Measurements from ENCODE around the gene PKHD1. TPM values are rescaled to one million over a fixed set of nuclear protein-coding genes. Genes with fewer than 3 reads are reported as not detected.
A peak's percentile ranks its signal among the peaks of the same experiment; 100 is the strongest.

Gene PKHD1
- total RNA-seq, 1 experiment from 2014 or later, result 0.09 TPM

- H3T11ph ChIP-seq (ENCODE audit: low read length), result no peak overlapping the region
- no peak overlapping the region for H4K5ac ChIP-seq (ENCODE audit: insufficient read length, low read depth, low read length)
- H3K9me3 Mint-ChIP-seq, result peaks cover 2 to 3% of the 10 kb centered on the region in 2 experiments; a peak in 2 of 5 replicates
- no peaks in the 10 kb centered on the region for H3K36me3 Mint-ChIP-seq (ENCODE audit: insufficient read depth in 1 of 3, low read depth in 3 of 3)
- peaks cover 3% of the 10 kb centered on the region for H4K20me1 ChIP-seq (ENCODE audit: control insufficient read depth, insufficient read depth, insufficient read length)
- no CpG with 5 or more reads among the region's 3 CpGs for WGBS (ENCODE audit: extremely low coverage, insufficient read length, low lambda C conversion rate)
- H2BK5ac ChIP-seq (ENCODE audit: insufficient read length, low read length), result no peak overlapping the region
- no peak overlapping the region for H3K18ac ChIP-seq (ENCODE audit: insufficient read length, low read depth, low read length)
- TF ChIP-seq CTCF (conservative IDR thresholded peaks at IDR 0.05), result peak; percentile 61
- no peaks in the 10 kb centered on the region for H3K23me2 ChIP-seq (ENCODE audit: insufficient read length, low read depth, low read length, poor library complexity, severe bottlenecking)
- H2AFZ ChIP-seq (ENCODE audit: low read length), result no peak overlapping the region
- no peak for DNase-seq
- H2BK12ac ChIP-seq (ENCODE audit: insufficient read length, low read depth, low read length), result no peak overlapping the region
- H3K27ac ChIP-seq (ENCODE audit: insufficient read length, low read depth, low read length), result no peak overlapping the region
- H3K14ac ChIP-seq (ENCODE audit: insufficient read depth, low read length), result no peak overlapping the region
- H3K27me3 Mint-ChIP-seq (ENCODE audit: low read depth), result no peaks in the 10 kb centered on the region; the same call in 1 of the 2 replicates
- no peak overlapping the region for H2BK15ac ChIP-seq (ENCODE audit: low read depth, low read length)
- peaks cover 4% of the 10 kb centered on the region; the same call in 1 of the 2 replicates for H3K4me1 ChIP-seq (ENCODE audit: insufficient read depth, low read length)
- H3K27me3 ChIP-seq (ENCODE audit: insufficient read depth, low read length), result no peaks in the 10 kb centered on the region
- H4K91ac ChIP-seq (ENCODE audit: insufficient read length, low read depth, low read length), result no peak overlapping the region
- no peak overlapping the region for H3K4me3 Mint-ChIP-seq
- H2AK5ac ChIP-seq (ENCODE audit: insufficient read length, low read length), result no peak overlapping the region
- H3K9me3 ChIP-seq (ENCODE audit: control insufficient read depth, low read depth, low read length), result no peaks in the 10 kb centered on the region
- no peak overlapping the region for H4K8ac ChIP-seq (replicated peaks; ENCODE audit: insufficient read length, low read depth, low read length)
- H2BK20ac ChIP-seq (ENCODE audit: low read depth, low read length, poor library complexity, severe bottlenecking), result no peak overlapping the region
- H2BK120ac ChIP-seq (ENCODE audit: low read depth, low read length, poor library complexity, severe bottlenecking), result no peak overlapping the region
- H3K79me1 ChIP-seq (ENCODE audit: insufficient read depth, low read depth, low read length, poor library complexity, severe bottlenecking), result no peaks in the 10 kb centered on the region
- H3K9ac ChIP-seq (ENCODE audit: extremely low read depth, insufficient read length, low read length), result no peak overlapping the region
- H3K4me2 ChIP-seq (ENCODE audit: insufficient read depth, insufficient read length, low read length), result no peak overlapping the region
- H3K79me2 ChIP-seq (ENCODE audit: insufficient read depth, low read length), result no peaks in the 10 kb centered on the region
- H3K27ac Mint-ChIP-seq, result no peak overlapping the region
- peaks cover 24 to 31% of the 10 kb centered on the region in 2 experiments for H3K4me1 Mint-ChIP-seq
- H3K4ac ChIP-seq (ENCODE audit: low read depth, low read length), result no peak overlapping the region
- no peak overlapping the region for H3K23ac ChIP-seq (ENCODE audit: insufficient read length, low read depth, low read length)
- no peak overlapping the region for H3K56ac ChIP-seq (ENCODE audit: insufficient read length, low read depth, low read length)
Measured at GRCh38 chr6:51844336-51844735, 243.1 kb downstream of the PKHD1 start.
